Measurements from ENCODE around the gene SMOC1. TPM values are rescaled to one million over a fixed set of nuclear protein-coding genes. Genes with fewer than 3 reads are reported as not detected.

Gene SMOC1
- total RNA-seq, 1 experiment from 2014 or later: 0.68 TPM

GRCh38 chr14:70043001-70043400 is 163.8 kb downstream of the SMOC1 start:
- H3K9me3 Mint-ChIP-seq: no peaks in the 10 kb centered on the region
- no peak overlapping the region for H3K56ac ChIP-seq (ENCODE audit: insufficient read length, low read depth, low read length)
- H3K27ac ChIP-seq (ENCODE audit: insufficient read length, low read depth, low read length): no peak overlapping the region
- H2BK5ac ChIP-seq (ENCODE audit: insufficient read length, low read length): no peak overlapping the region
- H3K27me3 ChIP-seq (ENCODE audit: insufficient read depth, low read length): no peaks in the 10 kb centered on the region; the same call in 1 of the 2 replicates
- no peak overlapping the region for H3K14ac ChIP-seq (ENCODE audit: insufficient read depth, low read length)
- no peaks in the 10 kb centered on the region for H3K4me1 ChIP-seq (ENCODE audit: insufficient read depth, low read length)
- TF ChIP-seq CTCF (conservative IDR thresholded peaks at IDR 0.05): no peak
- no peak overlapping the region for H3K18ac ChIP-seq (ENCODE audit: insufficient read length, low read depth, low read length)
- H3K79me1 ChIP-seq (ENCODE audit: insufficient read depth, low read depth, low read length, poor library complexity, severe bottlenecking): no peaks in the 10 kb centered on the region
- H4K5ac ChIP-seq (ENCODE audit: insufficient read length, low read depth, low read length): no peak overlapping the region
- H3K4me1 Mint-ChIP-seq: no peaks in the 10 kb centered on the region; a peak in 1 of 4 replicates
- no peak overlapping the region for H2AFZ ChIP-seq (ENCODE audit: low read length)
- H3K27me3 Mint-ChIP-seq (ENCODE audit: low read depth): peaks cover 5% of the 10 kb centered on the region
- no peak overlapping the region for H3K9ac ChIP-seq (ENCODE audit: extremely low read depth, insufficient read length, low read length)
- no peak overlapping the region for H2BK120ac ChIP-seq (ENCODE audit: low read depth, low read length, poor library complexity, severe bottlenecking)
- no peak overlapping the region for H4K91ac ChIP-seq (ENCODE audit: insufficient read length, low read depth, low read length)
- no peak for DNase-seq
- no peak overlapping the region for H2BK20ac ChIP-seq (ENCODE audit: low read depth, low read length, poor library complexity, severe bottlenecking)
- no peak overlapping the region for H2AK5ac ChIP-seq (ENCODE audit: insufficient read length, low read length)
- H4K20me1 ChIP-seq (ENCODE audit: control insufficient read depth, insufficient read depth, insufficient read length): no peaks in the 10 kb centered on the region
- no peak overlapping the region for H3T11ph ChIP-seq (ENCODE audit: low read length)
- no peaks in the 10 kb centered on the region for H3K36me3 Mint-ChIP-seq (ENCODE audit: insufficient read depth in 1 of 3, low read depth in 3 of 3)
- H3K9me3 ChIP-seq (ENCODE audit: control insufficient read depth, low read depth, low read length): no peaks in the 10 kb centered on the region
- no CpG with 5 or more reads among the region's 2 CpGs for WGBS (ENCODE audit: extremely low coverage, insufficient read length, low lambda C conversion rate)
- H3K4me3 Mint-ChIP-seq: no peak overlapping the region
- no peak overlapping the region for H3K4ac ChIP-seq (ENCODE audit: low read depth, low read length)
- H4K8ac ChIP-seq (replicated peaks; ENCODE audit: insufficient read length, low read depth, low read length): no peak overlapping the region
- no peak overlapping the region for H3K4me2 ChIP-seq (ENCODE audit: insufficient read depth, insufficient read length, low read length)
- H3K23ac ChIP-seq (ENCODE audit: insufficient read length, low read depth, low read length): no peak overlapping the region
- H3K79me2 ChIP-seq (ENCODE audit: insufficient read depth, low read length): no peaks in the 10 kb centered on the region
- no peaks in the 10 kb centered on the region for H3K23me2 ChIP-seq (ENCODE audit: insufficient read length, low read depth, low read length, poor library complexity, severe bottlenecking)
- H2BK12ac ChIP-seq (ENCODE audit: insufficient read length, low read depth, low read length): no peak overlapping the region
- H2BK15ac ChIP-seq (ENCODE audit: low read depth, low read length): no peak overlapping the region
- no peak overlapping the region for H3K27ac Mint-ChIP-seq

All from H9 (cell line).